ENCODE data around the gene TTC38.

Gene TTC38

GRCh38 chr22:46259374-46259773 is 8.4 kb upstream of the TTC38 start:
- Histone ChIP-seq H4K91ac (ENCODE audit: low read depth, low read length) (no peak overlapping the region), H3K27me3 (ENCODE audit: insufficient read depth, low read length) (peaks cover 22% of the 10 kb centered on the region), H4K12ac (ENCODE audit: low read depth, low read length) (no peak overlapping the region), H2AFZ (ENCODE audit: insufficient read depth, low read length, poor library complexity) (no peak overlapping the region), H4K8ac (ENCODE audit: low read depth, low read length) (no peak overlapping the region), H3K79me2 (ENCODE audit: control insufficient read depth, insufficient read depth, low read length, poor library complexity) (no peaks in the 10 kb centered on the region), H3K14ac (ENCODE audit: low read length) (no peak overlapping the region), H3K4me1 (ENCODE audit: control insufficient read depth in 1 of 2, insufficient read depth in 2 of 2, low read length in 2 of 2) (peaks cover 2 to 6% of the 10 kb centered on the region in 2 experiments), H3K4ac (ENCODE audit: low read depth, low read length) (no peak overlapping the region), H2AK5ac (ENCODE audit: low read length) (no peak overlapping the region), H3K27ac (ENCODE audit: low read depth, low read length) (no peak overlapping the region), H3K23ac (ENCODE audit: low read length) (no peak overlapping the region), H3K79me1 (ENCODE audit: low read length) (no peaks in the 10 kb centered on the region), H3K4me2 (ENCODE audit: low read length) (no peak overlapping the region), H3K36me3 (ENCODE audit: control insufficient read depth in 1 of 2, insufficient read depth in 2 of 2, low read length in 2 of 2) (no peaks in the 10 kb centered on the region), H2BK5ac (ENCODE audit: low read depth, low read length, poor library complexity) (no peak overlapping the region), H2BK120ac (ENCODE audit: insufficient read depth, low read length, poor library complexity) (no peak overlapping the region), H3K9ac (ENCODE audit: low read length) (no peak overlapping the region), H2BK12ac (ENCODE audit: low read length) (no peak overlapping the region), H3K4me3 (ENCODE audit: low read depth, low read length) (no peak overlapping the region), H3K9me3 (ENCODE audit: insufficient read depth, low read depth, low read length) (peaks cover 16% of the 10 kb centered on the region), H3K18ac (ENCODE audit: low read length) (no peak overlapping the region)
- WGBS (ENCODE audit: extremely low coverage, insufficient coverage, insufficient read length): no CpG with 5 or more reads among the region's 12 CpGs
- DNase-seq: no peak

- no peak for DNase-seq
- Histone ChIP-seq H2BK5ac (ENCODE audit: low read depth, low read length, poor library complexity) (no peak overlapping the region), H2AFZ (ENCODE audit: insufficient read depth, low read length, poor library complexity) (no peak overlapping the region), H3K14ac (ENCODE audit: low read length) (no peak overlapping the region), H3K79me1 (ENCODE audit: low read length) (no peaks in the 10 kb centered on the region), H4K12ac (ENCODE audit: low read depth, low read length) (no peak overlapping the region), H3K4me1 (ENCODE audit: control insufficient read depth in 1 of 2, insufficient read depth in 2 of 2, low read length in 2 of 2) (peaks cover 2 to 6% of the 10 kb centered on the region in 2 experiments), H3K4me3 (ENCODE audit: low read depth, low read length) (no peak overlapping the region), H3K9ac (ENCODE audit: low read length) (no peak overlapping the region), H4K91ac (ENCODE audit: low read depth, low read length) (no peak overlapping the region), H3K27ac (ENCODE audit: low read depth, low read length) (no peak overlapping the region), H3K23ac (ENCODE audit: low read length) (no peak overlapping the region), H4K8ac (ENCODE audit: low read depth, low read length) (no peak overlapping the region), H2BK120ac (ENCODE audit: insufficient read depth, low read length, poor library complexity) (no peak overlapping the region), H3K4ac (ENCODE audit: low read depth, low read length) (no peak overlapping the region), H3K9me3 (ENCODE audit: insufficient read depth, low read depth, low read length) (peaks cover 17% of the 10 kb centered on the region), H3K36me3 (ENCODE audit: control insufficient read depth in 1 of 2, insufficient read depth in 2 of 2, low read length in 2 of 2) (no peaks in the 10 kb centered on the region), H2BK12ac (ENCODE audit: low read length) (no peak overlapping the region), H3K18ac (ENCODE audit: low read length) (no peak overlapping the region), H3K4me2 (ENCODE audit: low read length) (no peak overlapping the region), H3K79me2 (ENCODE audit: control insufficient read depth, insufficient read depth, low read length, poor library complexity) (no peaks in the 10 kb centered on the region), H3K27me3 (ENCODE audit: insufficient read depth, low read length) (peaks cover 22% of the 10 kb centered on the region), H2AK5ac (ENCODE audit: low read length) (no peak overlapping the region)
- no CpG with 5 or more reads among the region's 6 CpGs for WGBS (ENCODE audit: extremely low coverage, insufficient coverage, insufficient read length)
Observed at GRCh38 chr22:46260038-46260437, 7.8 kb upstream of the TTC38 start.

- H3K9me3 ChIP-seq (ENCODE audit: insufficient read depth, low read depth, low read length): peaks cover 20% of the 10 kb centered on the region
- peak overlapping the region; percentile 15 for H2AFZ ChIP-seq (ENCODE audit: insufficient read depth, low read length, poor library complexity)
- no CpG with 5 or more reads among the region's 109 CpGs for WGBS (ENCODE audit: extremely low coverage, insufficient coverage, insufficient read length)
- no peak overlapping the region for H4K12ac ChIP-seq (ENCODE audit: low read depth, low read length)
- peak overlapping the region; percentile 56 for H3K4me3 ChIP-seq (ENCODE audit: low read depth, low read length)
- H4K8ac ChIP-seq (ENCODE audit: low read depth, low read length): no peak overlapping the region
- H3K79me2 ChIP-seq (ENCODE audit: control insufficient read depth, insufficient read depth, low read length, poor library complexity): no peaks in the 10 kb centered on the region
- no peak overlapping the region for H3K18ac ChIP-seq (ENCODE audit: low read length)
- H3K23ac ChIP-seq (ENCODE audit: low read length): no peak overlapping the region
- H3K27me3 ChIP-seq (ENCODE audit: insufficient read depth, low read length): peaks cover 22% of the 10 kb centered on the region
- no peak overlapping the region for H3K4ac ChIP-seq (ENCODE audit: low read depth, low read length)
- H2BK12ac ChIP-seq (ENCODE audit: low read length): no peak overlapping the region
- no peaks in the 10 kb centered on the region for H3K79me1 ChIP-seq (ENCODE audit: low read length)
- no peak overlapping the region for H3K14ac ChIP-seq (ENCODE audit: low read length)
- no peak overlapping the region for H3K27ac ChIP-seq (ENCODE audit: low read depth, low read length)
- no peak overlapping the region for H2AK5ac ChIP-seq (ENCODE audit: low read length)
- no peak overlapping the region for H4K91ac ChIP-seq (ENCODE audit: low read depth, low read length)
- no peak overlapping the region for H3K9ac ChIP-seq (ENCODE audit: low read length)
- no peaks in the 10 kb centered on the region for H3K36me3 ChIP-seq (ENCODE audit: control insufficient read depth in 1 of 2, insufficient read depth in 2 of 2, low read length in 2 of 2)
- no peak overlapping the region for H2BK5ac ChIP-seq (ENCODE audit: low read depth, low read length, poor library complexity)
- peak; percentile 33 to 49 for DNase-seq
- peaks cover 2 to 6% of the 10 kb centered on the region in 2 experiments for H3K4me1 ChIP-seq (ENCODE audit: control insufficient read depth in 1 of 2, insufficient read depth in 2 of 2, low read length in 2 of 2)
- no peak overlapping the region for H2BK120ac ChIP-seq (ENCODE audit: insufficient read depth, low read length, poor library complexity)
- peak overlapping the region; percentile 63 for H3K4me2 ChIP-seq (ENCODE audit: low read length)
Observed at GRCh38 chr22:46262449-46263215, 5.2 kb upstream of the TTC38 start.

- Histone ChIP-seq H3K27ac (ENCODE audit: low read depth, low read length) (no peak within 1 kb of the TSS), H3K9ac (ENCODE audit: low read length) (peak within 1 kb of the TSS; percentile 5), H3K36me3 (ENCODE audit: control insufficient read depth in 1 of 2, insufficient read depth in 2 of 2, low read length in 2 of 2) (no peaks in the 10 kb centered on the region), H2AFZ (ENCODE audit: insufficient read depth, low read length, poor library complexity) (peak within 1 kb of the TSS; percentile 15), H3K79me1 (ENCODE audit: low read length) (peaks cover 3% of the 10 kb centered on the region), H3K4ac (ENCODE audit: low read depth, low read length) (no peak within 1 kb of the TSS), H2BK12ac (ENCODE audit: low read length) (no peak within 1 kb of the TSS), H2BK120ac (ENCODE audit: insufficient read depth, low read length, poor library complexity) (no peak within 1 kb of the TSS), H3K18ac (ENCODE audit: low read length) (no peak within 1 kb of the TSS), H3K79me2 (ENCODE audit: control insufficient read depth, insufficient read depth, low read length, poor library complexity) (peaks cover 3% of the 10 kb centered on the region), H3K23ac (ENCODE audit: low read length) (no peak within 1 kb of the TSS), H3K4me1 (ENCODE audit: control insufficient read depth in 1 of 2, insufficient read depth in 2 of 2, low read length in 2 of 2) (peaks cover 4 to 7% of the 10 kb centered on the region in 2 experiments), H2BK5ac (ENCODE audit: low read depth, low read length, poor library complexity) (no peak within 1 kb of the TSS), H3K27me3 (ENCODE audit: insufficient read depth, low read length) (peaks cover 22% of the 10 kb centered on the region), H3K9me3 (ENCODE audit: insufficient read depth, low read depth, low read length) (peaks cover 20% of the 10 kb centered on the region), H2AK5ac (ENCODE audit: low read length) (no peak within 1 kb of the TSS), H4K8ac (ENCODE audit: low read depth, low read length) (no peak within 1 kb of the TSS), H3K4me2 (ENCODE audit: low read length) (peak within 1 kb of the TSS; percentile 63), H4K91ac (ENCODE audit: low read depth, low read length) (no peak within 1 kb of the TSS), H3K14ac (ENCODE audit: low read length) (no peak within 1 kb of the TSS), H4K12ac (ENCODE audit: low read depth, low read length) (no peak within 1 kb of the TSS), H3K4me3 (ENCODE audit: low read depth, low read length) (peak within 1 kb of the TSS; percentile 56)
- DNase-seq: no peak
- WGBS (ENCODE audit: extremely low coverage, insufficient coverage, insufficient read length): no CpG with 5 or more reads among the region's 30 CpGs
Observed at GRCh38 chr22:46263216-46263590, 4.6 kb upstream of the TTC38 start, which contains the start of gene PKDREJ. TSS of gene PKDREJ (minus strand) at chr22:46263343. CDS start at chr22:46263322, 21 bp downstream.

All from trophoblast cell (in vitro differentiated cells and primary cell).